ENCODE results near the gene CLK1.

DNA sequence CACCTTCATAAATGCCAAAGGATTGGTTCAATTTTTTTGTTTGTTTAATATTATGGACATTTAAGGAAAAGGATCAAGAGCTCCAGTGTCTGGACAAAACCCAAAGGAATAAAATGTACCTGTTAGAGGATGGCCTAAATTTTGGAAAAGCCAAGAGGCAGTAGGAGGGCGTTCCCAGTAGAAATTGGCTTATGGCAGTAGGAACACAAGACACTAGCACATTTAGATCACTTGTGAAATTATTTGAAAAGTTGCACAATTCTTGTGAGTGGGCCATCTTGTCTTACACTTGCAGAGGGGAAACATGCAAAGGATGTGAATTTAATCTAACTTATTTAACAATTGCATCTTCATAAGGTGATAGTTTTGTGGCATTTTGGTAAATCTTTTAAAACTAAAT, 49.5 kb downstream of the CLK1 start:
- TF ChIP-seq, protein P1, sequence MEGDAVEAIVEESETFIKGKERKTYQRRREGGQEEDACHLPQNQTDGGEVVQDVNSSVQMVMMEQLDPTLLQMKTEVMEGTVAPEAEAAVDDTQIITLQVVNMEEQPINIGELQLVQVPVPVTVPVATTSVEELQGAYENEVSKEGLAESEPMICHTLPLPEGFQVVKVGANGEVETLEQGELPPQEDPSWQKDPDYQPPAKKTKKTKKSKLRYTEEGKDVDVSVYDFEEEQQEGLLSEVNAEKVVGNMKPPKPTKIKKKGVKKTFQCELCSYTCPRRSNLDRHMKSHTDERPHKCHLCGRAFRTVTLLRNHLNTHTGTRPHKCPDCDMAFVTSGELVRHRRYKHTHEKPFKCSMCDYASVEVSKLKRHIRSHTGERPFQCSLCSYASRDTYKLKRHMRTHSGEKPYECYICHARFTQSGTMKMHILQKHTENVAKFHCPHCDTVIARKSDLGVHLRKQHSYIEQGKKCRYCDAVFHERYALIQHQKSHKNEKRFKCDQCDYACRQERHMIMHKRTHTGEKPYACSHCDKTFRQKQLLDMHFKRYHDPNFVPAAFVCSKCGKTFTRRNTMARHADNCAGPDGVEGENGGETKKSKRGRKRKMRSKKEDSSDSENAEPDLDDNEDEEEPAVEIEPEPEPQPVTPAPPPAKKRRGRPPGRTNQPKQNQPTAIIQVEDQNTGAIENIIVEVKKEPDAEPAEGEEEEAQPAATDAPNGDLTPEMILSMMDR (IDR thresholded peaks at IDR 0.05) = no peak
- TF ChIP-seq, protein P2, sequence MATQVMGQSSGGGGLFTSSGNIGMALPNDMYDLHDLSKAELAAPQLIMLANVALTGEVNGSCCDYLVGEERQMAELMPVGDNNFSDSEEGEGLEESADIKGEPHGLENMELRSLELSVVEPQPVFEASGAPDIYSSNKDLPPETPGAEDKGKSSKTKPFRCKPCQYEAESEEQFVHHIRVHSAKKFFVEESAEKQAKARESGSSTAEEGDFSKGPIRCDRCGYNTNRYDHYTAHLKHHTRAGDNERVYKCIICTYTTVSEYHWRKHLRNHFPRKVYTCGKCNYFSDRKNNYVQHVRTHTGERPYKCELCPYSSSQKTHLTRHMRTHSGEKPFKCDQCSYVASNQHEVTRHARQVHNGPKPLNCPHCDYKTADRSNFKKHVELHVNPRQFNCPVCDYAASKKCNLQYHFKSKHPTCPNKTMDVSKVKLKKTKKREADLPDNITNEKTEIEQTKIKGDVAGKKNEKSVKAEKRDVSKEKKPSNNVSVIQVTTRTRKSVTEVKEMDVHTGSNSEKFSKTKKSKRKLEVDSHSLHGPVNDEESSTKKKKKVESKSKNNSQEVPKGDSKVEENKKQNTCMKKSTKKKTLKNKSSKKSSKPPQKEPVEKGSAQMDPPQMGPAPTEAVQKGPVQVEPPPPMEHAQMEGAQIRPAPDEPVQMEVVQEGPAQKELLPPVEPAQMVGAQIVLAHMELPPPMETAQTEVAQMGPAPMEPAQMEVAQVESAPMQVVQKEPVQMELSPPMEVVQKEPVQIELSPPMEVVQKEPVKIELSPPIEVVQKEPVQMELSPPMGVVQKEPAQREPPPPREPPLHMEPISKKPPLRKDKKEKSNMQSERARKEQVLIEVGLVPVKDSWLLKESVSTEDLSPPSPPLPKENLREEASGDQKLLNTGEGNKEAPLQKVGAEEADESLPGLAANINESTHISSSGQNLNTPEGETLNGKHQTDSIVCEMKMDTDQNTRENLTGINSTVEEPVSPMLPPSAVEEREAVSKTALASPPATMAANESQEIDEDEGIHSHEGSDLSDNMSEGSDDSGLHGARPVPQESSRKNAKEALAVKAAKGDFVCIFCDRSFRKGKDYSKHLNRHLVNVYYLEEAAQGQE (IDR thresholded peaks at IDR 0.05; ENCODE audit: insufficient read depth in 1 of 2, low read depth in 2 of 2, low read length in 1 of 2) = no peak
- TF ChIP-seq POLR2AphosphoS5 (IDR thresholded peaks at IDR 0.05; ENCODE audit: low read depth, low read length) = no peak

All from Panc1 (cell line).